Cardiac ventricle fibroblast (primary cell): Measurements from ENCODE around the gene ZNF557. TPM values are rescaled to one million over a fixed set of nuclear protein-coding genes. Genes with fewer than 3 reads are reported as not detected.

ENCODE experiments used
- total RNA-seq: library from RNA; depleted of rRNA; stranded (reverse); fragments of >200 nt; gene quantifications from 2 replicates; pipeline ENCODE4 v1.2.3, GENCODE V29; 2015

ZNF557 gene
- 6.6 and 8.9 TPM in 2 replicates for total RNA-seq

DNA sequence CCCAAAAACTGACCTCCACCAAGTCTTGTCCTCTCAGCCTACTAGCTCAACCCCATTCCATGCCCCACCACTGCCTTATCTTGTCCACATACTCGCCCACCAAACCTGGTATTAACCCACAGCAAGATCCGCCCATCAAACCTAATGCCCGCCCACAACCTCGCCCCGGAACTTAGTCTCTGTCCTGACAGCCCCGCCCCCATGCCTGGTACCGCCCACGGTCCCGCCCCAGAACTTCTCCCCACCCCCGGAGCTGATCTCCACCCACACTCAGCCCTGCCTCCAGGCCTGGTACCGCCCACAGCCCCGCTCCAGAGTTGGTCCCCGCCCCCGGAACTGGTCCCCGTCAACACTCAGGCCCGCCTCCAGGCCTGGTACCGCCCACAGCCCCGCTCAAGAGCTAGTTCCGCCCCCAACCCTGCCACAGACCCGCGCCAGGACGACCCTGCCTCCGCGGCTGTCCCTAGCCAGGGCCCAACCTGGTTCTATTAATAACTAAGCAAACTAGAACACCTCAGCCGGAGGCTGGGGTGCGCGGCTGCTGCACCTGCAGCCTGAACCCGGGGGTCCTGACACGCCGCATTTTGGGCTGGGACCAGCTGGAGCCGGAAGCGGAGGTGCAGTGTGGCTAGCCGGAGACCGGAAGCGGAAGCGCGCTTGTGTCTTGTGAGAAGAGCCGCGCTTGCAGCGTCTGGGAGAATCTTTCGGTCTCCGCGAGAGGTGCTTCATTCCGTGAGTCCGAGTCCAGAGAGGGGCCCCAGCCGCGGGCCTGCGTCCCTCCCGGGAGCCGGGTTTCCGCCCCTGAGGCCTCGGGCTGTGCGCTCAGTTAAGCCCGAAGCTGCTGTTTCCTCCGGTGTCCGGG lies at the start of gene ZNF557:
Gene ZNF557, plus strand, starts transcription at position 662 of the 862 bp plus-strand sequence. CDS start 5,372 bp downstream, outside the sequence.

DNA sequence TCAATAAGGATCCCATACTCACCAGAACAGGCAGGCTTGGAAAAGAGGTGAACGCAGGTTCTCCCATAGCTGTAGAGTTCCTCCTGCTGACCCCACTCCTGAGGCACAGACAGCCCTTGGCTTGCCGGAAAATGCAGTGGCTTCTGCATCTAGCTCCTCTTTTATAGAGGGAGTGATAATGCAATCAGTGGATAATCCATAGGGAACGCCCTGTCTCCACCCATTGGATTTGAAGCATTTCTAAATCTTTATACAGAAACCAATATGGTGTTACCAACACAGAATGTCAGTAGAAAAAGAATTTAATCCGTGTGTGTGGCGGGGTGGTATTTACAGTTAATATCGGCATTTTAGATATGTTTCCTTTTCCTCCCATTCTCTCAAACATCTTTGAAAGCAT lies 48.2 kb upstream of the ZNF557 start, which contains the start of gene MBD3L2B:
Gene MBD3L2B, minus strand, starts transcription at position 101 of the 400 bp plus-strand sequence. Its CDS starts 34 bp downstream, at position 67.

GRCh38 chr19:7030278-7030677 lies 39.2 kb upstream of the ZNF557 start, which contains the start of gene MBD3L5:
Gene MBD3L5, plus strand, starts transcription at chr19:7030578. Its CDS starts 34 bp downstream, at chr19:7030612.

GRCh38 chr19:7040079-7040478 lies 29.4 kb upstream of the ZNF557 start, which contains the start of gene MBD3L4:
Gene MBD3L4, minus strand, starts transcription at chr19:7040179. Its CDS starts 35 bp downstream, at chr19:7040144.

DNA sequence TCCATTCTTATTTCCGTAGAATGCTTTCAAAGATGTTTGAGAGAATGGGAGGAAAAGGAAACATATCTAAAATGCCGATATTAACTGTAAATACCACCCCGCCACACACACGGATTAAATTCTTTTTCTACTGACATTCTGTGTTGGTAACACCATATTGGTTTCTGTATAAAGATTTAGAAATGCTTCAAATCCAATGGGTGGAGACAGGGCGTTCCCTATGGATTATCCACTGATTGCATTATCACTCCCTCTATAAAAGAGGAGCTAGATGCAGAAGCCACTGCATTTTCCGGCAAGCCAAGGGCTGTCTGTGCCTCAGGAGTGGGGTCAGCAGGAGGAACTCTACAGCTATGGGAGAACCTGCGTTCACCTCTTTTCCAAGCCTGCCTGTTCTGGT lies 20.5 kb upstream of the ZNF557 start, which contains the start of gene MBD3L2:
Gene MBD3L2, plus strand, starts transcription at position 301 of the 400 bp plus-strand sequence. Its CDS starts 53 bp downstream, at position 354.

GRCh38 chr19:7058576-7058975 lies 10.9 kb upstream of the ZNF557 start, which contains the start of gene MBD3L3:
Gene MBD3L3, minus strand, starts transcription at chr19:7058676. Its CDS starts 71 bp downstream, at chr19:7058605.

Other genes with a start within 250 kb of the ZNF557 start
- gene ADGRE1, start 182.1 kb upstream of the ZNF557 start, total RNA-seq: not detected in 2 replicates
- gene MBD3L2B, start 48.3 kb upstream of the ZNF557 start, total RNA-seq: not detected in 2 replicates
- gene MBD3L5, start 39.1 kb upstream of the ZNF557 start, total RNA-seq: not detected in 2 replicates
- gene MBD3L4, start 29.5 kb upstream of the ZNF557 start, total RNA-seq: not detected in 2 replicates
- gene MBD3L2, start 20.4 kb upstream of the ZNF557 start, total RNA-seq: not detected in 2 replicates
- not detected in 2 replicates for gene MBD3L3, start 11.0 kb upstream of the ZNF557 start, total RNA-seq
- 17.8 and 18.7 TPM in 2 replicates for gene INSR, start 224.7 kb downstream of the ZNF557 start, total RNA-seq